RWPE2 (cell line): ENCODE data around the gene CARD9.

Source experiments
- ATAC-seq: fragments of 200-7000 bp; cut with Tn5 transposase; 3 replicates; pipeline ENCODE4 v1.9.1; 2021; ENCODE audit warnings: low read depth
- DNase-seq: peaks from one replicate; pipeline ENCODE4 v3.0.0-alpha.2; 2020; ENCODE audit warnings: low spot score
- H3K27ac ChIP-seq: fragments of 450-650 bp; 2 replicates; pipeline ENCODE4 v1.5.1; 2017; ENCODE audit warnings: mild to moderate bottlenecking; ENCODE audit not compliant: poor library complexity, severe bottlenecking
- H3K27me3 ChIP-seq: fragments of 250-450 bp; sonication (Bioruptor Pico); 2 replicates; pipeline ENCODE4 v1.5.1; 2021; ENCODE audit warnings: mild to moderate bottlenecking, moderate library complexity; ENCODE audit not compliant: insufficient read depth, poor library complexity, severe bottlenecking
- H3K36me3 ChIP-seq: fragments of 250-450 bp; sonication (Bioruptor Pico); 2 replicates; pipeline ENCODE4 v1.5.1; 2020; ENCODE audit warnings: low read depth, mild to moderate bottlenecking, moderate library complexity
- H3K4me1 ChIP-seq: fragments of 250-450 bp; sonication (Bioruptor Pico); 2 replicates; pipeline ENCODE4 v1.5.1; 2021; ENCODE audit warnings: mild to moderate bottlenecking, moderate library complexity; ENCODE audit not compliant: insufficient read depth, poor library complexity, severe bottlenecking
- H3K4me3 ChIP-seq: fragments of 250-450 bp; sonication (Bioruptor Pico); 2 replicates; pipeline ENCODE4 v1.5.1; 2021; ENCODE audit warnings: mild to moderate bottlenecking, moderate library complexity; ENCODE audit not compliant: severe bottlenecking
- H3K9me3 ChIP-seq: fragments of 250-450 bp; sonication (Bioruptor Pico); 2 replicates; pipeline ENCODE4 v1.5.1; 2021; ENCODE audit warnings: mild to moderate bottlenecking, moderate library complexity; ENCODE audit not compliant: severe bottlenecking
- CTCF ChIP-seq: fragments of 450-650 bp; IDR thresholded peaks from one replicate; pipeline ENCODE4 v1.5.1; 2017; ENCODE audit warnings: mild to moderate bottlenecking, moderate library complexity; ENCODE audit not compliant: poor library complexity, severe bottlenecking

CARD9 gene

GRCh38 chr9:136342181-136343120 lies 31.0 kb downstream of the CARD9 start:
- Histone ChIP-seq H3K36me3 (no peaks in the 10 kb centered on the region), H3K4me1 (peaks cover 3% of the 10 kb centered on the region), H3K4me3 (peak overlapping the region; percentile 6), H3K27ac (no peak overlapping the region), H3K9me3 (no peaks in the 10 kb centered on the region), H3K27me3 (no peaks in the 10 kb centered on the region)
- no peak for TF ChIP-seq CTCF
- DNase-seq: no peak
- ATAC-seq: peak; percentile 52

GRCh38 chr9:136341769-136342168 lies 31.7 kb downstream of the CARD9 start:
- Histone ChIP-seq H3K27ac (no peak overlapping the region), H3K36me3 (no peaks in the 10 kb centered on the region), H3K4me3 (no peak overlapping the region), H3K27me3 (no peaks in the 10 kb centered on the region), H3K9me3 (no peaks in the 10 kb centered on the region), H3K4me1 (peaks cover 3% of the 10 kb centered on the region)
- ATAC-seq (no peak), DNase-seq (no peak)
- no peak for TF ChIP-seq CTCF

GRCh38 chr9:136341042-136341655 lies 32.3 kb downstream of the CARD9 start:
- H3K4me3 ChIP-seq: no peak overlapping the region
- H3K36me3 ChIP-seq: no peaks in the 10 kb centered on the region
- TF ChIP-seq CTCF: no peak
- no peaks in the 10 kb centered on the region for H3K27me3 ChIP-seq
- no peak for ATAC-seq
- DNase-seq: no peak
- no peak overlapping the region for H3K27ac ChIP-seq
- H3K4me1 ChIP-seq: peaks cover 3% of the 10 kb centered on the region
- no peaks in the 10 kb centered on the region for H3K9me3 ChIP-seq

- Histone ChIP-seq H3K4me1 (peaks cover 3% of the 10 kb centered on the region), H3K27ac (no peak overlapping the region), H3K36me3 (no peaks in the 10 kb centered on the region), H3K9me3 (no peaks in the 10 kb centered on the region), H3K27me3 (no peaks in the 10 kb centered on the region), H3K4me3 (no peak overlapping the region)
- TF ChIP-seq CTCF: no peak
- DNase-seq (no peak), ATAC-seq (no peak)
These were observed 33.0 kb downstream of the CARD9 start for GRCh38 chr9:136340356-136341041.
